ENCODE measurements around the gene C16orf89.
A peak's percentile ranks its signal among the peaks of the same experiment; 100 is the strongest.
"Not testable (repeated sequence)": the region's sequence is repeated elsewhere in the genome, so short reads cannot be mapped to it uniquely, and the experiment has no call there.

C16orf89 gene

GRCh38 chr16:5065813-5066212 is at the start of gene C16orf89:
TSS of gene C16orf89 (minus strand) at chr16:5065956. CDS start at chr16:5065908, 48 bp downstream.
- no peak for DNase-seq

- DNase-seq = not testable (repeated sequence)
Measured at GRCh38 chr16:5110933-5111332, 45.2 kb upstream of the C16orf89 start.

- no peak for DNase-seq
Measured at GRCh38 chr16:5108505-5109158, 42.9 kb upstream of the C16orf89 start.

- not testable (repeated sequence) for DNase-seq
Measured at GRCh38 chr16:5105039-5105438, 39.3 kb upstream of the C16orf89 start.

GRCh38 chr16:5103296-5104032 is 37.7 kb upstream of the C16orf89 start:
- not testable (repeated sequence) for DNase-seq

- DNase-seq = not testable (repeated sequence)
Measured at GRCh38 chr16:5099174-5099573, 33.4 kb upstream of the C16orf89 start.

- peak; percentile 95 for DNase-seq
Measured at GRCh38 chr16:5098221-5099159, 32.7 kb upstream of the C16orf89 start.

GRCh38 chr16:5097470-5098220 is 31.9 kb upstream of the C16orf89 start, which contains the start of gene EEF2KMT:
TSS of gene EEF2KMT (minus strand) at chr16:5097795. CDS start at chr16:5097739, 56 bp downstream.
- peak; percentile 82 for DNase-seq

GRCh38 chr16:5097061-5097469 is 31.3 kb upstream of the C16orf89 start:
- peak; percentile 45 for DNase-seq

GRCh38 chr16:5096437-5097060 is 30.8 kb upstream of the C16orf89 start:
- not testable (repeated sequence) for DNase-seq

- DNase-seq = not testable (repeated sequence)
Measured at GRCh38 chr16:5095145-5095830, 29.5 kb upstream of the C16orf89 start.

GRCh38 chr16:5093746-5094145 is 28.0 kb upstream of the C16orf89 start:
- not testable (repeated sequence) for DNase-seq

GRCh38 chr16:5093081-5093480 is 27.3 kb upstream of the C16orf89 start:
- DNase-seq = not testable (repeated sequence)

GRCh38 chr16:5090592-5090991 is 24.8 kb upstream of the C16orf89 start:
- DNase-seq = not testable (repeated sequence)

- DNase-seq = not testable (repeated sequence)
Measured at GRCh38 chr16:5089911-5090555, 24.3 kb upstream of the C16orf89 start.

- not testable (repeated sequence) for DNase-seq
Measured at GRCh38 chr16:5088936-5089335, 23.2 kb upstream of the C16orf89 start.

GRCh38 chr16:5088086-5088790 is 22.5 kb upstream of the C16orf89 start:
- not testable (repeated sequence) for DNase-seq

- not testable (repeated sequence) for DNase-seq
Measured at GRCh38 chr16:5085716-5086115, 20.0 kb upstream of the C16orf89 start.

GRCh38 chr16:5084802-5085201 is 19.0 kb upstream of the C16orf89 start:
- peak; percentile 59 for DNase-seq
